IMR-90 (cell line): ENCODE data around the gene CGNL1.

Experiments used
- BHLHE40 ChIP-seq: fragments of 150-350 bp; IDR thresholded peaks from 2 replicates; pipeline ENCODE4 v1.6.1; 2016; ENCODE audit warnings: mild to moderate bottlenecking, low read depth, low read length
- CEBPB ChIP-seq: IDR thresholded peaks from 2 replicates; pipeline ENCODE4 v1.6.1; 2012; ENCODE audit warnings: low read depth, low read length, improper control_type of control experiment
- CHD1 ChIP-seq: IDR thresholded peaks from 2 replicates; pipeline ENCODE4 v1.6.1; 2012; ENCODE audit warnings: low read depth, low read length, improper control_type of control experiment
- CTCF ChIP-seq: conservative IDR thresholded peaks from 2 replicates; pipeline ENCODE4 v1.5.1; 2012; ENCODE audit warnings: mild to moderate bottlenecking, low read depth, low read length, improper control_type of control experiment
- MAFK ChIP-seq: IDR thresholded peaks from 2 replicates; pipeline ENCODE4 v1.6.1; 2012; ENCODE audit warnings: low read depth, low read length, improper control_type of control experiment
- MAZ ChIP-seq: IDR thresholded peaks from 2 replicates; pipeline ENCODE4 v1.6.1; 2012; ENCODE audit warnings: low read depth, mild to moderate bottlenecking, low read length, improper control_type of control experiment, moderate library complexity, borderline replicate concordance
- POLR2A ChIP-seq: IDR thresholded peaks from 2 replicates; pipeline ENCODE4 v1.6.1; 2012; ENCODE audit warnings: mild to moderate bottlenecking, low read depth, low read length
- RFX5 ChIP-seq: IDR thresholded peaks from 2 replicates; pipeline ENCODE4 v1.8.0; 2012; ENCODE audit warnings: low read depth, mild to moderate bottlenecking, low read length, moderate library complexity
- USF2 ChIP-seq: fragments of 150-350 bp; IDR thresholded peaks from 2 replicates; pipeline ENCODE4 v1.6.1; 2017; ENCODE audit warnings: mild to moderate bottlenecking, antibody characterized with exemption, low read length, low read depth

DNA sequence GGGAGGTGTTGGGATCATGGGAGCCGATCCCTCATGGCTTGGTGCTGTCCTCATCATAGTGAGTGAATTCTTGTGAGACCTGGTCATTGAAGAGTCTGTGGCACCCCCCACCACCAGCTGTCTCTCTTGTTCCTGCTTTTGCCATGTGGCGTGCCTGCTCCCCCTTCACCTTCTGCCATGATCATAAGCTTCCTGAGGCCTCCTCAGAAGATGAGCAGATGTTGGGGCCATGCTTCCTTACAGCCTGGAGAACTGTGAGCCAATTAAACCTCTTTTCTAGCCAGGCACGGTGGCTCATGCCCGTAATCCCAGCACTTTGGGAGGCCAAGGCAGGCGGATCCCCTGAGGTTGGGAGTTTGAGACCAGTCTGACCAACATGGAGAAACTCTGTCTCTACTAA, 37.0 kb upstream of the CGNL1 start:
- TF ChIP-seq BHLHE40 = no peak
- TF ChIP-seq MAZ = no peak
- no peak for TF ChIP-seq CTCF
- TF ChIP-seq RFX5 = no peak
- no peak for TF ChIP-seq CEBPB
- no peak for TF ChIP-seq POLR2A
- no peak for TF ChIP-seq USF2
- TF ChIP-seq MAFK = no peak
- TF ChIP-seq CHD1 = no peak
